Activated naive CD4-positive, alpha-beta T cell treated with anti-CD3 and anti-CD28 coated beads for 36 hours (primary cell): ENCODE results near the gene KIAA1210. TPM values are rescaled to one million over a fixed set of nuclear protein-coding genes. Genes with fewer than 3 reads are reported as not detected.

Experiments used
- total RNA-seq, 2 experiments: library from RNA; stranded (reverse); gene quantifications; one replicate each; pipeline ENCODE4 v1.2.3, GENCODE V29; 2021

The KIAA1210 gene
- total RNA-seq, 2 experiments from 2014 or later = not detected

Other genes with a start within 250 kb of the KIAA1210 start
- gene LONRF3, start 153.2 kb downstream of the KIAA1210 start, total RNA-seq = 1 to 10 TPM; 5.0 to 5.4 TPM
- gene CT47C1, start 54.8 kb downstream of the KIAA1210 start, total RNA-seq = not detected
- gene PGRMC1, start 108.5 kb upstream of the KIAA1210 start, total RNA-seq = 10 to 100 TPM; 26.3 to 27.0 TPM